HepG2 (cell line): ENCODE data around the gene PNKP. TPM values are rescaled to one million over a fixed set of nuclear protein-coding genes. Genes with fewer than 3 reads are reported as not detected.

Experiments used
- ATAC-seq: fragments of 200-7000 bp; cut with Tn5 transposase; 3 replicates; pipeline ENCODE4 v1.9.1; 2020; ENCODE audit warnings: mild to moderate bottlenecking, moderate library complexity
- BruUV-seq: library from RNA; stranded (reverse); fragments of 400-500 nt; replicated peaks from 2 replicates; lab custom pipeline; 2021; lab: Mats Ljungman, UMichigan
- CTCF ChIA-PET: fragments of 300-600 bp; formaldehyde crosslinking; extraction: SDS; loops from one replicate; lab custom pipeline; 2021; ENCODE audit warnings: low total read pairs, inconsistent platforms, low intra/inter-chr PET ratio; lab: Yijun Ruan, JAX
- POLR2A ChIA-PET: fragments of 350-600 bp; sonication (Branson Sonifier 250); formaldehyde crosslinking; loops from one replicate; lab custom pipeline; 2020; ENCODE audit warnings: antibody characterized with exemption, inconsistent platforms; lab: Yijun Ruan, JAX
- DNase-seq: peaks from one replicate; pipeline ENCODE4 v3.0.0-alpha.2; 2015; ENCODE audit warnings: low spot score
- FAIRE-seq: peaks from 3 replicates; lab custom pipeline; 2011; peaks lifted over from hg19 to GRCh38; lab: Jason Lieb, UNC
- H2AFZ ChIP-seq: one replicate; pipeline ENCODE4 v1.6.1; 2011; ENCODE audit warnings: low read length, inconsistent platforms
- H3K27ac ChIP-seq: fragments of 300-600 bp; 3 replicates; pipeline ENCODE4 v1.8.0; 2011; ENCODE audit warnings: mixed run types, mild to moderate bottlenecking, mixed read lengths, low read length, inconsistent platforms; ENCODE audit not compliant: insufficient read depth; ENCODE audit errors: extremely low read length
- H3K27me3 ChIP-seq, 2 experiments: fragments of 200-600 bp in 1 of 2; 2 replicates in 1 of 2; 3 replicates in 1 of 2; pipeline versions ENCODE4 v1.6.0 to v1.8.0; 2011; ENCODE audit warnings: low read length in 2 of 2, mild to moderate bottlenecking in 2 of 2, moderate library complexity in 2 of 2, inconsistent platforms in 1 of 2; ENCODE audit not compliant: insufficient read depth in 2 of 2, control insufficient read depth in 1 of 2
- H3K36me3 ChIP-seq, 2 experiments: fragments of 200-600 bp in 1 of 2; replicated peaks in 1 of 2; 2 replicates in 1 of 2; 3 replicates in 1 of 2; pipeline versions ENCODE4 v1.5.1 to v1.8.0; 2011; ENCODE audit warnings: low read length in 2 of 2, inconsistent platforms in 1 of 2; ENCODE audit not compliant: insufficient read depth in 2 of 2, control insufficient read depth in 1 of 2
- H3K4me1 ChIP-seq: 2 replicates; pipeline ENCODE4 v1.5.1; 2012; ENCODE audit warnings: low read length, inconsistent platforms; ENCODE audit not compliant: insufficient read depth
- H3K4me2 ChIP-seq: 2 replicates; pipeline ENCODE4 v1.6.0; 2011; ENCODE audit warnings: low read depth, low read length, inconsistent platforms
- H3K4me3 ChIP-seq, 3 experiments: fragments of 200-600 bp in 1 of 3; sonication (generic), shearing (Covaris generic) in 1 of 3; replicated peaks in 1 of 3; 2 replicates each; pipeline ENCODE4 v1.5.1; 2011 to 2016; ENCODE audit warnings: low read length in 3 of 3, inconsistent platforms in 2 of 3, low read depth in 2 of 3, mild to moderate bottlenecking in 2 of 3, control low read depth in 1 of 3, mixed read lengths in 1 of 3; ENCODE audit not compliant: insufficient read depth in 1 of 3
- H3K79me2 ChIP-seq: one replicate; pipeline ENCODE4 v1.6.1; 2011; ENCODE audit warnings: low read length, inconsistent platforms; ENCODE audit not compliant: insufficient read depth
- H3K9ac ChIP-seq: 2 replicates; pipeline ENCODE4 v1.6.0; 2011; ENCODE audit warnings: mild to moderate bottlenecking, low read depth, low read length, inconsistent platforms; ENCODE audit not compliant: insufficient read depth
- H3K9me3 ChIP-seq: 2 replicates; pipeline ENCODE4 v1.5.1; 2012; ENCODE audit warnings: mild to moderate bottlenecking, low read length
- H4K20me1 ChIP-seq: 2 replicates; pipeline ENCODE4 v1.6.0; 2011; ENCODE audit warnings: inconsistent platforms, mild to moderate bottlenecking, low read length, moderate library complexity; ENCODE audit not compliant: insufficient read depth
- FOXO1 ChIP-seq: sonication (generic); formaldehyde crosslinking; IDR thresholded peaks from 2 replicates; pipeline ENCODE4 v1.4.0; 2020; ENCODE audit warnings: missing genetic modification reagents
- MEIS2 ChIP-seq: sonication (generic); formaldehyde crosslinking; IDR thresholded peaks from 2 replicates; pipeline ENCODE4 v1.9.0; 2021; ENCODE audit warnings: mild to moderate bottlenecking, missing genetic modification reagents
- NR2F6 ChIP-seq, 2 experiments: IDR thresholded peaks; 2 replicates each; pipeline ENCODE4 v1.6.1; 2016; ENCODE audit warnings: antibody characterized with exemption in 1 of 2, mild to moderate bottlenecking in 1 of 2
- PCBP1 ChIP-seq: fragments of 200-400 bp; formaldehyde crosslinking; IDR thresholded peaks from 2 replicates; pipeline ENCODE4 v1.6.1; 2017; ENCODE audit warnings: mild to moderate bottlenecking, low read depth, low read length, borderline replicate concordance
- PREB ChIP-seq: sonication (generic); formaldehyde crosslinking; IDR thresholded peaks from 2 replicates; pipeline ENCODE4 v1.4.0; 2020; ENCODE audit warnings: missing genetic modification reagents
- WGBS: methylation state at CpG from one replicate; pipeline ENCODE4 v1.1.6; 2017; ENCODE audit warnings: low lambda C conversion rate; 5-methylcytosine and 5-hydroxymethylcytosine counted together
- in situ Hi-C: cut with HindIII; loops from 2 replicates; pipeline ENCODE4 v1.10.0; 2017; ENCODE audit warnings: low pct_unique_long_range_greater_than_20kb; ENCODE audit not compliant: extremely low pct_ligation_motif_present
- intact Hi-C: fragments of 100-400 bp; cut with micrococcal nuclease; formaldehyde crosslinking; loops from one replicate; pipeline ENCODE4 v1.10.0; 2022; ENCODE audit not compliant: unreplicated experiment
- polyA plus RNA-seq, 8 experiments: library from polyadenylated mRNA; depleted of rRNA in 3 of 8; stranded (reverse) in 7 of 8; unstranded in 1 of 8; fragments of >200 nt; fragmentation: Illumina TruSeq in 4 of 8; extraction: Trizol in 4 of 8; gene quantifications; 2 replicates each; pipeline versions ENCODE4 v1.2.1 to v1.2.3, GENCODE V29; 2011 to 2016; ENCODE audit warnings: low read depth in 4 of 8, missing spikeins in 1 of 8, mixed read lengths in 1 of 8; ENCODE audit not compliant: insufficient read depth in 1 of 8
- total RNA-seq, 5 experiments: library from RNA; depleted of rRNA; stranded (reverse); fragments of >200 nt; fragmentation: Illumina TruSeq; extraction: Trizol; gene quantifications; 2 replicates each; pipeline ENCODE4 v1.2.3, GENCODE V29; 2016; ENCODE audit warnings: low read depth in 1 of 5

PNKP gene
- total and polyA plus RNA-seq, 2 of the 13 experiments (the other 11 are each of a cell fraction or from before 2014, with no cell fraction given): 12.7 to 27.1 TPM

GRCh38 chr19:49816590-49816989 lies 50.8 kb downstream of the PNKP start (continued):
- TF ChIP-seq PREB: no peak
- TF ChIP-seq, all 625 proteins: peak for 0

GRCh38 chr19:49814010-49814409 lies 53.4 kb downstream of the PNKP start:
- peaks cover 8% of the 10 kb centered on the region for H3K79me2 ChIP-seq
- FAIRE-seq (no peak), ATAC-seq (no peak), DNase-seq (no peak)
- no peak overlapping the region for H3K9ac ChIP-seq
- WGBS: 54% methylated on average over 1 of the region's 1 CpG
- peaks cover 14% of the 10 kb centered on the region for H3K4me1 ChIP-seq
- no peaks in the 10 kb centered on the region for H4K20me1 ChIP-seq
- in situ Hi-C loops (no loop called here), intact Hi-C loops (loop anchor here (10.0 kb wide), 1 partner anchor 49 kb away; the partner anchor contains the start of genes AP2A1 and TSKS)
- H3K36me3 ChIP-seq: no peaks in the 10 kb centered on the region
- POLR2A ChIA-PET: no interaction called here
- H3K4me2 ChIP-seq: no peak overlapping the region
- CTCF ChIA-PET: no interaction called here
- no TSS peak for BruUV-seq
- H3K27ac ChIP-seq: no peak overlapping the region
- no peak overlapping the region for H3K4me3 ChIP-seq
- no peaks in the 10 kb centered on the region for H3K9me3 ChIP-seq
- no peaks in the 10 kb centered on the region; a peak in 1 of 5 replicates for H3K27me3 ChIP-seq
- no peak overlapping the region for H2AFZ ChIP-seq
- no peak for TF ChIP-seq PCBP1
- no peak for TF ChIP-seq NR2F6 (IDR thresholded peaks at IDR 0.05)
- no peak for TF ChIP-seq NR2F6 (CRISPR knock-in tag; IDR thresholded peaks at IDR 0.05)
- no peak for TF ChIP-seq MEIS2 (CRISPR knock-in tag)
- TF ChIP-seq FOXO1: no peak
- TF ChIP-seq, all 625 proteins: peak for 0
